ENCODE measurements around the gene ONECUT3. TPM values are rescaled to one million over a fixed set of nuclear protein-coding genes. Genes with fewer than 3 reads are reported as not detected.

ONECUT3 gene
- total RNA-seq, 6 experiments from 2014 or later, result not detected

GRCh38 chr19:1720237-1720636, 33.1 kb upstream of the ONECUT3 start:
- Mint-ChIP-seq H3K4me3 (no peak overlapping the region), H3K36me3 (ENCODE audit: low read depth) (peaks cover 8% of the 10 kb centered on the region; the same call in 1 of the 2 replicates), H3K27me3 (ENCODE audit: insufficient read depth) (peaks cover 28% of the 10 kb centered on the region), H3K4me1 (ENCODE audit: low read depth) (no peaks in the 10 kb centered on the region), H3K9me3 (no peaks in the 10 kb centered on the region), H3K27ac (no peak overlapping the region)
- no peak for DNase-seq
- no peak for TF ChIP-seq CTCF (IDR thresholded peaks at IDR 0.05)

- H3K9me3 Mint-ChIP-seq, result no peaks in the 10 kb centered on the region
- peaks cover 5% of the 10 kb centered on the region; the same call in 1 of the 2 replicates for H3K4me1 Mint-ChIP-seq (ENCODE audit: low read depth)
- H3K36me3 Mint-ChIP-seq (ENCODE audit: low read depth), result no peaks in the 10 kb centered on the region
- DNase-seq, result no peak
- no peak overlapping the region for H3K27ac Mint-ChIP-seq
- peak overlapping the region; percentile 71 for H3K4me3 Mint-ChIP-seq
- TF ChIP-seq CTCF (IDR thresholded peaks at IDR 0.05), result peak; percentile 35
- H3K27me3 Mint-ChIP-seq (ENCODE audit: insufficient read depth), result peaks cover 22% of the 10 kb centered on the region
Observed at GRCh38 chr19:1725100-1726064, 27.9 kb upstream of the ONECUT3 start.

GRCh38 chr19:1728816-1729567, 24.3 kb upstream of the ONECUT3 start:
- Mint-ChIP-seq H3K9me3 (no peaks in the 10 kb centered on the region), H3K27me3 (ENCODE audit: insufficient read depth) (peaks cover 26% of the 10 kb centered on the region), H3K36me3 (ENCODE audit: low read depth) (no peaks in the 10 kb centered on the region), H3K4me1 (ENCODE audit: low read depth) (peaks cover 5% of the 10 kb centered on the region; the same call in 1 of the 2 replicates), H3K4me3 (no peak overlapping the region), H3K27ac (no peak overlapping the region)
- TF ChIP-seq CTCF (IDR thresholded peaks at IDR 0.05), result no peak
- DNase-seq, result no peak

GRCh38 chr19:1729568-1729925, 23.8 kb upstream of the ONECUT3 start:
- DNase-seq, result no peak
- Mint-ChIP-seq H3K9me3 (no peaks in the 10 kb centered on the region), H3K4me3 (no peak overlapping the region), H3K27me3 (ENCODE audit: insufficient read depth) (peaks cover 30% of the 10 kb centered on the region), H3K4me1 (ENCODE audit: low read depth) (peaks cover 5% of the 10 kb centered on the region; the same call in 1 of the 2 replicates), H3K27ac (no peak overlapping the region), H3K36me3 (ENCODE audit: low read depth) (no peaks in the 10 kb centered on the region)
- no peak for TF ChIP-seq CTCF (IDR thresholded peaks at IDR 0.05)

GRCh38 chr19:1730157-1730556, 23.1 kb upstream of the ONECUT3 start:
- H3K36me3 Mint-ChIP-seq (ENCODE audit: low read depth), result no peaks in the 10 kb centered on the region
- peaks cover 5% of the 10 kb centered on the region; the same call in 1 of the 2 replicates for H3K4me1 Mint-ChIP-seq (ENCODE audit: low read depth)
- H3K4me3 Mint-ChIP-seq, result no peak overlapping the region
- no peak overlapping the region for H3K27ac Mint-ChIP-seq
- H3K27me3 Mint-ChIP-seq (ENCODE audit: insufficient read depth), result peaks cover 32% of the 10 kb centered on the region
- DNase-seq, result no peak
- TF ChIP-seq CTCF (IDR thresholded peaks at IDR 0.05), result no peak
- no peaks in the 10 kb centered on the region for H3K9me3 Mint-ChIP-seq

All from HFFc6 (cell line).